ENCODE results near the gene TPD52L2.
A peak's percentile ranks its signal among the peaks of the same experiment; 100 is the strongest.

Gene TPD52L2

DNA sequence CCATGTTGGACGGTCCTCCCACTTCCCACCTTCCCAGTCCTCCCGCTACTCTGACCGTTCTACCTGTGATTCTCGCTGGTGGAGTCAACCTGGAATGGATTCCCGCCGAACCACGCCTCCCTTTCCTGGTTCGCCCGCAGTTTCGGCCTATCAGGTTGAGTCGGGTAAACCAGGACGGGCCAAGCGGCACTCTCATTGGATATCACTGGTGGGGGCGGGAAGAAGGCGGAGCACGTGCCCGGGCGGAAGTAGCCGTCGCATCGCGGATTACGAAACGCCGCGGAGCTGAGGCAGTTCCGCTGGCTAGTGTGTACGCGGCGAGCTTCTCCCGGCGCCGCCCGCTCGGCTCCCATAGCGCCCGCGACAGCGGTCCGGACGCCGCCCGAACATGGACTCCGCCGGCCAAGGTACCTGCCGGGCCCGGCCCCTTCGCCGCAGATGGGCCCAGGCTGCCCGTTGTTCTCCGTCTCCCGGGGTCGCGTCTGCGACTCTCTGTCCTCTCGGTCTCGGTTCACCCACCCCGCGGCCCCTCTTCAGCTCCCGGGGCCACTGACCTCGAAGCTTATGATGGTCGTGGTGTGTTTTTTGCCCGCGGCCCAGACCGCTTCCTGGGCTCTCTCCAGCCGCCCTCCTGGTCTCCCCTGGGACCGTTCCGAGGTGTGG is at the start of gene TPD52L2:
TPD52L2 (plus strand) TSS at position 293 of the 663 bp plus-strand sequence; CDS start at position 389, 96 bp downstream.
- DNase-seq = peak; percentile 97

DNA sequence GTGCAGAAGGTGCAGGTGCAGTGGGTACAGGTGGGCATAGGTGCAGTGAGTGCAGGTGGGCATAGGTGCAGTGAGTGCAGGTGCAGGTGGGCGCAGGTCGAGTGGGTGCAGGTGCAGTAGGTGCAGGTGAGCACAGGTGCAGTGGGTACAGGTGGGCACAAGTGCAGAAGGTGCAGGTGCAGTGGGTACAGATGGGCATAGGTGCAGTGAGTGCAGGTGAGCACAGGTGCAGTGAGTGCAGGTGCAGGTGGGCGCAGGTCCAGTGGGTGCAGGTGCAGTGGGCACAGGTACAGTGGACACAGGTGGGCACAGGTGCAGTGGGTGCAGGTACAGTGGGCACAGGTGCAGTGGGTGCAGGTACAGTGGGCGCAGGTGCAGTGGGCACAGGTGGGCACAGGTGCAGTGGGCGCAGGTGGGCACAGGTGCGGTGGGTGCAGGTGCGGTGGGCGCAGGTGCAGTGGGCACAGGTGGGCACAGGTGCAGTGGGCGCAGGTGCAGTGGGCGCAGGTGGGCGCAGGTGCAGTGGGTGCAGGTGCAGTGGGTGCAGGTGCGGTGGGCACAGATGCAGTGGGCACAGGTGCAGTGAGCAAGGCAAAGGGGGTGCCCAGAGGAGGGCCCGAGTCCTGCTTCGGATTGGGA is 49.3 kb upstream of the TPD52L2 start:
- DNase-seq = no peak

DNA sequence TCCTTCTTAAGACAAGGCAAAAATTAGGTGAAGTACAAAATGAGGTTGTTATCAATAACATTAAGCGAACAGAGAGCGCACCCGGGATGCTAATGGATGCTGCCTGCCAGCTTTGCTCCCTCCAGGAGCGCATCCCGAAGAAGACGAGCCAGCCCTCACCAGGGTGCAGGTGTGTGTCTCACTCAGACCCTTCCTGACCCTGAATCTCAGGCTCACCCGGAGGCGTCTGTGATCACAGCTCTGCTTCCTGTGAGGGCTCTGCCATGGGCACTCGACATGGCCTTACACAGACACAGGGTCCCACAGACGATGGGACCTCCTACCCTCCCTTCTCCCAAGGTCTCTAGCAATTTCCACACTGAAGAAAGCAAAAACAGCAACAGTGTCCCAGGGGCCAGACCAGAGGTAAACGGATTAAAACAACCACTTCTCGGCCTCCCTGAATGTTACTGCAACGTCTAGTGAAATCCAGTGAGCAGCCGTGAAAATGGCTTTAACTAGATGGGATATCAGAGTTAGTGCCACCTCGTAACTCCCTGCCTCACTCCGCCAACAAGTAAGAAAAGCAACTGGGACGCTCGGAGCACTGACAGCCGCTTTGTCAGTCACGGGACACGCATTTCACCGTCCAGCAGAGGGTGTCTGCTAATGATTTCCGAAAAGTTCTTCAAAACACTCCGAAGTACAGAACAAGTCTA is 45.7 kb upstream of the TPD52L2 start:
- no peak for DNase-seq

DNA sequence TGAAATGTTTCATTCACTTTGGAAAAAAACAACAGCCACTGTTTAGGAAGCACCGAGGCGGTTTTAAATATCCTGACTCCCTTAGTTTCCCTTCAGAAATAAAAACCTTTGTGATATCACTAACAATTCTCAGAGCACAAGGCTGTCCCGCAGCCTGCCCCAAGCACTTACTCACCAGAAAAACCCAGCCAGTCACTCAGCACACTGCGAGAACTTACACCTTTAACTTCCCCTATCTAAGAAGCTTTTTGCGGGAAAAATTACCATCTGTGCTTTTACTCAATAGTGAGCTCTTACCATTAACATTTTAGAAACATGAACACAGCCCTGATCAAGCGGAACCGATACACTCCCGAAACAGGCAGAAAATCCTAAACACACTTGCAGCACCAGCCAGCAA is 43.3 kb upstream of the TPD52L2 start:
- DNase-seq = no peak

DNA sequence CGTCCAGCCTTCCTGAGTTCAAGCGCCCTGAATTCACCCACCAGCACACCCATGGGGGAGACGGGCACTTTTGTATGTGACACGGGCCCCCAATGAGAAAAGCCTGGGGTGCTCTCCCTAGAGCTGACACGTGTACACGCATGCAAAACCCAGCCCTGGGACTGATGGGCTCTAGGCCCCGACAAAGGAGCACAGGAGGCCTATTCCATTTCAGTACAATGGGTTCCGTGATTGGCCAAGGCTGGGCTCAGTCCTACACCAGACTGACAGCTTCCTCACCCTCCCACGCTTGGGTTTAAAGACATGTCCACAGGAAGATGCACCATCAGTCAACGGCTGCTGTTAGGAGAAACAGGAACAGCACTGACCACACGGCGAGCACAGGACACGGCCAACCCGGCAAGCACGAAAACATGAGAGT is 42.8 kb upstream of the TPD52L2 start:
- no peak for DNase-seq

DNA sequence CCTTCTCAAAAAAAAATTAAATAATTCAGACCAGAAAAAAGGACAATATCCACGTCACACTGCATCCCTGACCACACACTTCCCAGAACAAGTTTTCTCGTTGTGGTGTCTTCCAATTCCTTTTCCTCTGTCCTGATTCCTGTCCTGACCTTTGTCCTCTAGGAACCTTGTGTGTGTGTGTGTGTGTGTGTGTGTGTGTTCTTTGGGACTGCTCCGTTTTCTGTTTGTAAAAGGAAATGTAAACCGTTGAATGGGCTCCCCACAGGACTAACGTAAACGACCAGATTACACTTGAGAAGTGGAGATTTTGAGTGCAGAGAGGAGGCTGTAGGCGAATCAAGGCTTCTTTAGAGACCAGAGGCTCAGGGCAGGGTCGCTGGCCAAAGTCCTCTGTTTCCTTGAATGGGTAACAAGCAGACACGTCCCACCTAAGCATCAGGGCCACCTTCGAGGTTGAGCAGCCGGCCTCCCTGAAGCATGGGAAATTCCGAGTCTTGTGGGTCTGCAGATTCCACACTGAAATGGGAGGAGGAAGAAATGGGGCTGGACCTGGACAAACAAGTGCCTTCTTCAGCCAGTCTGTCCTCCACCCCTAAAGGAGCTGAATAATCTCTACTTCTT is 41.3 kb upstream of the TPD52L2 start:
- DNase-seq = no peak

DNA sequence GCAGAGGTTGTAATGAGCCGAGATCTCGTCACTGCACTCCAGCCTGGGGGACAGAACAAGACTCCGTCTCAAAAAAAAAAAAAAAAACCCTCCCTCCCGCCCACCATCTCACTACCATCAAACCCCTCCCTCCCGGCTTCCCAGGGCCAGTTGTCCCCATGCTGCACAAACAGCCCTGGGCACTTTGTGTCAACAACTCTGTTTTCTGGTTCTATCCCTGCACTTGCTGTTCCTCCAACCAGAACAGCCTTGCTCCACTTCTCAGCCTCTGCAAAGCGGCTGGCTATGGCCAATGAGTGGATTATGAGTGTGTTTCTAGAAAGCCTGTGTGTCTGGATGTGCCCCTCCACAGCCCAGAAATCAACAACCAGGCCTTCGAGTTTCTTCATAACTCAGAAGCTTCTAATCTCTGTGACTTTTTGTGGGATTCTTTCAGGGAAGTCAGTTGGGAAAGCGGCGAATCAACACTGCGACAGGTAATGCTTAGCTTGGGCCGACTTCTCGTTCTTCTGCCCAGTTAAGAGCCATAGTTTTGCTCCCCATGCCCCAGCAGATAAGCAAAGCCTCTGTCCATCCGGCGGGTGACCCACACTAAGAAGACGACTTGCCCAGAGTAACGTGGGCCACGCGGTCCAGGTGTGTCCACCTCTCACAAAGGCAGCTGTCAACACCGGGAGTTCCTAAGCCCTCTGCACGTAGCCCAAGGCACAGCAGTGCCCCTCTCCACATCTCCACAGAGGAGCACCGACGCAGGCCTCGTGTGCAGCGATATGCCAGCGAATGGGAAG is 39.5 kb upstream of the TPD52L2 start:
- DNase-seq = no peak

DNA sequence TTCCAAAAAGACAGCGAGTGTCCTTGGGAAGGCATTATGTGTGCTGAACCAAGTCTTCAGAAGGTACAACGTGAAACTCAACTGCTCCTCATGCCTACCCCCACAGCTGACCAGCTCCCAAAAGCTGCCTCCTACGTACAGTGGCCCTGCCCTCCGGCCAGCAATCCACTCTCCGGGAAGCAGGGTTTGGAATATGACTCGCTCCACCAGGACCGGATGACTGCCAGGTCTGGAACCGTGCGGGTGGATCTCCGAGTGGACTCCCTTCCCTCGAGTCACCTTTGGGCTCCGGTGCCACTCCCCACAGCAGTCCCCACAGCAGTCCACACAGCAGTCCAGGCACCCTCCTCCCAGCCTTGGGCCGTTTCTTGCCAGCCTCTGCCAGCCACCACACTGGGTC is 38.3 kb upstream of the TPD52L2 start:
- no peak for DNase-seq

DNA sequence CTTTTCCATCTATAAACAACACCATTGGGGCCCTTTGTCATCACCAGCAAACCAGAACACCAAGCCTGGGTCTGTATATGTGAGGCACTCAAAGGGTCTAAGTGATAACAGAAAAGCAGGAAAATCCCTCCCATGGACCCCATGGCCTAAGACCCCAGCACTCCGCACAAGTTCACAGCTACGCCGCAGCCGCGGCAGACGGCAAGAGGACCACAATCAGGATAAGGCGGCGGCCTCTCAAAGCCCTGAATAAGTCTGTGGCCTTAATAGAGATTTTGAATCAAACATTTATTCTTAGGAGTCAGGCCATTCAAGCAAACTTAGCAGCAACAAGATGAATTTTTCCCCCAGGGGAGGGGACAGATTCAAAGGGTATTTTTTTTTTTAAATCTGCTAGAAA is 36.9 kb upstream of the TPD52L2 start:
- no peak for DNase-seq

DNA sequence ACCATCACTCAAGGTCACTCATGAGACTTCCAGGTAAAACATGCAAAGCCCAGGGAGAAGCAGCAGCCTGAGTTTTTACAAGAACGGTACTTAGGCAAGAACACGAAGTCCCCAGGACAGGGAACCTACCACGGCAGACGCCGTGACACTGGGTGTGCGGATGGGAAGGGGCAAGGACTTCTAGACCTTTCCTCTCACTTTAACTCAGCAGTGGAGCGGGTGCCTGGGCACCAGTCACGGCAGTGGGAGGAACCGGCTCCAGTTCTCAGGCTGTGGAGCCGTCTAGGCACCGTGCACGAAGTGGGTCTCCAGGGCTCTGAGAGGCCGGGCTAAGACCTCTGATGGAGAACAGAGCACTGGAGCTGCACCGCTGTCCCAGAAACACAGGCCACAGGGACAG is 36.5 kb upstream of the TPD52L2 start:
- no peak for DNase-seq

DNA sequence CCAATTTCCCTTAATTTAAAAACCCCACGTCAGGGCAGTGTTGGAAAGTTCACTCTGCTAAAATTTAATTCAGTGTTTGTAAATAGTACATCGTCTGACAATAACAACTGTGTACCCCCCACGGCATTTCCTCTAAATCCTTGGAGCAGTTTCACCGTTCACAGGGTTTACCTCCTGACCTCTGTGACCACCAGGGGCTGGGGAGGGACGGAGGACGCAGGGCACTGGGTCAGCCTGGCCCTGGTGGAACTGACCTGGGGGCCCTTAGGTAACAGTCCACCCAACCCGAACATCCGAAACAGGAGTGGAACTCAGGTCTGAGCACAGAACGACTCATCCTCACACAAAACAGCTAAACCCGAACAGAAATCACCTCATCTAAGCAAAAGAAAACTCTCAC is 36.1 kb upstream of the TPD52L2 start:
- DNase-seq = no peak

DNA sequence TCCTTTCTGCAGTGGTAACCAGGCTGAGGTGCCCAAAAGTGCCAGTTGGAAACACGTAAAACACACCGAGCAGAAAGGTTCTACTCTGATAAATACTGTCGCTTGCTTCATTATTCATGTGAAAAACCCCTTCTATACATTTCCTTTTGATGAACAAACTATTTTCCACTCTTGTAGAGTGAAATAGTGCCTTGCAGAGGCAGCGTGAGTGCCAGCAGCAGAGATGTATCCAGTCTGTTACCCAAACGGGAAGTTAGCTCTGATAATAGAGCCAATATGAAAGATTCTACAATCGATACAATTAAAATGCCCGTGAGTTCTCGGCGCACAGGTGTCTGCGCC is 35.5 kb upstream of the TPD52L2 start:
- no peak for DNase-seq

DNA sequence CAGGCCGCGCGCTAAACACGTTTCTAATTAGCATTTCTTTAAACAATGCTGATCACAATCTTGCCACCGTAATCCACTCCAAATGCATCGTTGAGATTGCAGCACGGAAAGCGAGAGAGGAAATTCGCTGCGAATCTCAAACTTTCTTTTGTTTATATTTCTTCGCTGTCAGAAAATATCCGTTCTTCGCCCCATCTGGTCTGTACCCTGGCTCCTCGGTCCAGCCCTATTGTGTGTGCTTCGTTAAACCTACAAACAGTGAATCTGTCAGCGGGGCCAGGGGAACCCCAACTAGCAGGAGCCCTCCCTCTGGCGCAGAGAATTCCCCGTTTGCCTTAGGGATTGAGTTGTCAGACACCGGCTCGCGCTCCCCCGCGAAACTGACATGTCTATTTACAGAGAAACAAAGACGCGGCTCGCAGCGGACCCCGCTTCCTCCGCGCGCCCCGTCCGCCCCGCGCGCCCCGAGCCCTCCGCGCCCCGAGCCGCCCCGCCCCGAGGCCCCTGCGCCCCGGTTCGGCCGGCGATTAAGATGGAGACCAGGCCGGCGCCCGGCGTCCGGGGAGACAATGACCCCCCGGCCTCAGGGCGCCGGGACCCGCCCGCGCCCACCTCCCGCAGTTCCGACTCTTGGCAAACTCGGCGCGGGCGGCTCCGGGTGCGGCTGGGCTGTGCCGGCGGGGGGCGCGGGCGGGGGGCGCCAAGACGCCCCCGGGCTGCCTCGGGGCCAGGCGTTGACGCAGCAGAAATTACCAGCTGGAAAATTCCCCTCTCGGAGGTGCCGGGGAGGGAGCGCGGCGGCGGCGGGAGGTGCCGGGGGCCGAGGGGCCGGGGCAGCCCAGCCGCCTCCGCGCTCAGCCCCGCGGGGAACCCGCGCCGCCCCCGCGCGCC is 34.9 kb upstream of the TPD52L2 start:
- no peak for DNase-seq

DNA sequence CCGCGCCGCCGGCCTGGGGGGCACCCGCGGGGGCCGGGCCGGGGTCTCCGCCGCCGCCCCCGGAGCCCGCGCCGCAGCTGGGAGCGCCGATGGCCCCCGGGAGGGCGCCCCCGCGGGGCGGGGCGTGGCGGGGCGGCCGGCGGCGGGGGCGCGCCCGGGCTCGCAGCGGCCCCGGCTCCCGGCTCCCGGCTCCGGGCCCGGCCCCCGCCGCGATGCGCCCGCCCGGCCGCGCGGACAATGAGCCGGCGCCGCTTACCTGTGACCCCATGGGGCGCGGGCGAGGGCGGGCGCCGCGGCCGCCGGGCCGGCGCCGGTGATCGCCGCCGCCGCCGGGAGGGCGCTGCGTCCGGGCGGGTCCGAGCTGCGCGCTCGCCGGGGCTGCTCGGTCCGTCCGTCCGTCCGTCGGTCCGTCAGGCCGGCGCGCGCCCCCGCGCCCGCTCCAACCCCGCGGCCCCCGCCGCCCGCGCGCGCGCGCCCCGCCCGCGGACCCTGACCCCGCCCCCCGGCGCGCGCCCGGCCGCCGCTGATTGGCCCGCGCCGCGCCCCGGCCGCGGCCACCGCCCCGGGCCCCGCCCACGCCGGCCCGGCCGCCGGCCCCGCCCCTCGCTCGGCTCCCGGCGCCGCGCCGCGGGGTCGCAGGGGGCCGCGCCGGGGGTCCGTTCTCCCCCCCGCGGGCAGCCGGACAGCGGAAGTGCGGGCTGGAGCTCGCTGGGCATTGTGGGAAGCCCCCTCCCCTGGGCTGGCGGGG is 34.1 kb upstream of the TPD52L2 start, which contains the start of gene ZBTB46:
ZBTB46 (minus strand) TSS at position 424 of the 748 bp plus-strand sequence. CDS start 40,507 bp downstream, outside the sequence.
- peak; percentile 30 for DNase-seq

DNA sequence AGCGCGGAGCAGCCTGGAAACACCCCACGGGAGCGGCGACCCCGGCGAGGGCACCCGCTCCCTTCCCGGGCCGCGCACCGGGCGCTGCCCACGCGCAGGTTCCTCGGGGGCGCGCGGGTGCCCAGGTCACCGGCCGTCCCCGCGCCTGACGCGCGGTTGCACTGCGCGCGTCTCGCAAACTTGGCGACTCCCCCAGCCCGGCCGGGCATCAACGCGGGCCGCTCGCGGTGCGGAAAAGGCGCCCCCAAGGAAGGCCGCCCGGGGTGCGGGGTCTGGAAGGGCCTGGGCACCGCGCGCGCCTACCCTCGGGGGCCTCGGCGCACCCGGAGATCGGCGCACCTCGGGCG is 33.5 kb upstream of the TPD52L2 start:
- no peak for DNase-seq

DNA sequence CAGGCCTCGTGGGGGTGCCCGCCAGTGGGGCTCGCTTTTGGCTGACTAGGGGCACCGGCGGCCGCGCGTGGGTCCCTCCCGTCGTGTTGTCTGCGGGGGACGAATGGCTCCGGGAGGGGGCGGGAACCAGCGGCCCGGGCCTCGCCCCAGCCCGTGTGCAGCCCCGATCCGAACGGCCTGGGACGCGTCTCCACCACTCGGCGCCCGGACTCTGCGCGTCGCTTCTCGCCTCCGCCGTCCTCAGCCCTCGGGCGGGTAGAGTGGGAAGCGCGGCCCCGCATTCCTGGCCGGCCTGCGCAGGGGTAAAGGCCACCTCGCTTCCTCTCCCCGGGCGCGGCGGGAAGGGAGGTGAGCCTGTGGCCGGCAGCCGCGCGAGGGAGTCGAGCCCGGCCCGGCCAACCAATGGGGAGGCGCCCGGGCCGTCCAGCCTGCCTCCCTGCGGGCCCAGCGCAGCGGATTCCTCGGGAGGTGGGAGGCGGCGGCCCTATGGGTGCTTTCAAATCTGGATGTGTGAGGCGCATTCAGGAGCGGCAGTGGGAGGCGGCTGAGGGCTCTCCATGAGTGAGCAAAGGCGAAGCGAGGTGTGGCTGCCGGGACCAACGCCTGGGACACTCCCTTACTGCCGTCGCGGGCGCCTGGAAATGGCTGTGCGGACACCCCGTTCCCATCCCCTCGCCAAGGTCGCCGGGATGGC is 32.9 kb upstream of the TPD52L2 start:
- no peak for DNase-seq

DNA sequence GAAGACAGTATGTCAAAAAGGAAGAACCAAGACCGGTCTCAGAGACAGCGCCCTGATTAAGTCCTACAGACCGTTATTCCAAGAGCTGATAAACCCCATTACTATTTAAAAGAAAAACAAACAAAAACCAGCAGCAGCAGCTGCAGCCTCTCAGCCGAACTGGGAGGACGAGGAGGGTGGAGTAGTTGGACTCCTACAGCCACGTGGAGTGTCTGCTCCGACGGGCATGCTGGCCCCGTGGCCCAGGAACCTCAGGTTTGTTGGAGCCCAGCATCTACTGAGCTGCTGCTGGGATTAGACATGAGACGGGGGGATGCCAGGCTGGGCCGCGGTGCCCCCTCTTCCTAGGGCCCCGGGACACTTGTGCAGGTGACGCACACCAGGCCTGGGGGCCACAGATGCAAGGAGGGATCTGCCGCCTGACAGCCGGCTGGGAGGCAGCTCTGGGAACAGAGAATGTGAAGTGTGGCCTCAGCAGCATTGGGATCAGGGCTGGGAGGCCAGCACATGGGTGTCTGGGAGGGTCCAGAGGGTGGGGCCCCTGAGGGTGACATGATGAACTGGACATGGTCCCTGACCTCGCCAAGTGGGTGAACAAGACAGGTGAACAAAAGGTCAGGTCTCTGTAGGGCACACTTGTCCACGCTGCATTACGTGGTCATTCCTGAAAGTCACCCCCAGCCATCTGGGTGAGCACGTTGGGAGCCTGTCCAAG is 31.1 kb upstream of the TPD52L2 start:
- DNase-seq = no peak

DNA sequence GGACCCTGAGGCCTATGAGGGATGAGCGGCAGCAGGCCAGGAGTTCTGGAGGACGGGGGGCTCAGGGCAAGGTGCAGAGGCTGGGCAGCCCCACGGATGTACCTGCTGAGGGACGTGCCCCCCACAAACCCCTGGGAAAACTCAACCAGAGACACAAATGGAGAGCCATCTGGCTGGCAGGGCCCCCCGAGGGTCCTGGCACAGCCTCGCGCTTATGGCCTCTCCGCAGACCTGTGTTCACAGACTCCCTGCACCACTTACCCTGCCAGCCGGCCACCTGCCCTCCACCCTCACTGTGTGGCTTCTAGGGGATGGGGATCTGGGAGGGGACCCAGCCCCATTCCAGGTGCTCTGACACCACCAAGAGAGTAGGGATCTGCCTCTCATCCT is 30.6 kb upstream of the TPD52L2 start:
- no peak for DNase-seq

DNA sequence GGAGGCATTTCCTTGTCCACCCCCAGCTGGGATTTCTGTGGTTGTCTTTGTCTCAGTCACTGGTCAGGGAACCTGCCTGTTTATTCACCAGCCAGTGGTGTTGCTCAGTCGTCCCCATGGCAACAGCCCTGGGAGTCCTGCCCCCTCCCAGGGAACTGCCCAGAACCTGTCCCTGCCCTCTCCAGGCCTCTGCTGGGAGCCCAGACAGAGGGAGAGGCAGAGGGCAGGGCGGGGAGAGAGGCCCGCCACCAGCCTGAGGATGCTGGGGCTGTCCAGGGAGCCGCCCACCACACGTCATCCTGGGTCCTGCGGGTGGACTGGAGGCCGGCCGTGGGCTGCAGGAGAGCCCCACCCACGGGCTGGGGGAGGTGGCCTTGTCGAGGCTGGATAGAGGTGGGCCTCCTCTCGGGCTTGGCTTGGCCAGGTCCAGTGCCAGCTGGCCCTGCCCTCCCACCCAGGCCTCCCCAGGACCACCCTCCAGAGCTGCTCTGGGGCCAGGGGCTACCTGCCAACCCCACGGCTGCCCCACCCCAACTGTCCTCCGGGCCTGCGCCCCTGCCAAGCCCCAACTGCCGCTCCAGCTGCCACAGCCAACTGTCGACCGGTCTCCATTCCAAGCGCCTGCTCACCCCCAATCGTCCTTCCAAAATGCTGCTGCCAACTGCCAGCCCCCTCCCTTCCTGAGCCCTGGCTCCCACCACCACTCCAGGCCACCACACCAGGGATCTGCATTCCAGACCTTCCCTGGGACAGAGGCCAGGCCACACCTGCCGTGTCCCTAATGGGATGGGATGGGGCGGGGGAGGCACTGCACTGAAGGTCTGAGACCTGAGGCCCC is 29.8 kb upstream of the TPD52L2 start:
- no peak for DNase-seq
